GM04504 (cell line): Measurements from ENCODE around the gene NDUFB3.
A peak's percentile ranks its signal among the peaks of the same experiment; 100 is the strongest.
"Not testable (repeated sequence)": the region's sequence is repeated elsewhere in the genome, so short reads cannot be mapped to it uniquely, and the experiment has no call there.

Source experiments
- DNase-seq: peaks from one replicate; pipeline ENCODE4 v3.0.0-alpha.2; 2012; ENCODE audit warnings: low read depth

Gene NDUFB3

GRCh38 chr2:201071479-201072200 lies at the start of gene NDUFB3, which contains the start of gene HYCC2:
Gene NDUFB3, plus strand, starts transcription at chr2:201072001. Its CDS starts 6,882 bp downstream, at chr2:201078883.
Gene HYCC2, minus strand, starts transcription at chr2:201071671. Its CDS starts 47,662 bp downstream, at chr2:201024009.
- peak; percentile 87 for DNase-seq

GRCh38 chr2:201024518-201024917 lies 47.3 kb upstream of the NDUFB3 start:
- DNase-seq, result no peak

- not testable (repeated sequence) for DNase-seq
Observed at GRCh38 chr2:201034355-201034754, 37.4 kb upstream of the NDUFB3 start.

- not testable (repeated sequence) for DNase-seq
Observed at GRCh38 chr2:201038361-201038760, 33.4 kb upstream of the NDUFB3 start.

GRCh38 chr2:201038855-201039254 lies 32.9 kb upstream of the NDUFB3 start:
- DNase-seq, result no peak

- no peak for DNase-seq
Observed at GRCh38 chr2:201040867-201041628, 30.8 kb upstream of the NDUFB3 start.

GRCh38 chr2:201042451-201042850 lies 29.4 kb upstream of the NDUFB3 start:
- DNase-seq, result not testable (repeated sequence)

GRCh38 chr2:201043050-201043449 lies 28.8 kb upstream of the NDUFB3 start:
- not testable (repeated sequence) for DNase-seq

- DNase-seq, result no peak
Observed at GRCh38 chr2:201046881-201047280, 24.9 kb upstream of the NDUFB3 start.

- DNase-seq, result no peak
Observed at GRCh38 chr2:201049455-201049854, 22.3 kb upstream of the NDUFB3 start.

GRCh38 chr2:201057087-201057521 lies 14.7 kb upstream of the NDUFB3 start:
- no peak for DNase-seq

- no peak for DNase-seq
Observed at GRCh38 chr2:201057715-201058248, 14.0 kb upstream of the NDUFB3 start.

GRCh38 chr2:201058914-201059313 lies 12.9 kb upstream of the NDUFB3 start:
- DNase-seq, result no peak

- no peak for DNase-seq
Observed at GRCh38 chr2:201059961-201060755, 11.6 kb upstream of the NDUFB3 start.

- not testable (repeated sequence) for DNase-seq
Observed at GRCh38 chr2:201063516-201063915, 8.3 kb upstream of the NDUFB3 start.

- DNase-seq, result no peak
Observed at GRCh38 chr2:201064797-201065329, 6.9 kb upstream of the NDUFB3 start.

- DNase-seq, result no peak
Observed at GRCh38 chr2:201070948-201071478, 788 bp upstream of the NDUFB3 start.

- DNase-seq, result no peak
Observed at GRCh38 chr2:201072201-201072530, 365 bp downstream of the NDUFB3 start.

GRCh38 chr2:201073071-201073470 lies 1.3 kb downstream of the NDUFB3 start:
- no peak for DNase-seq

GRCh38 chr2:201074996-201075395 lies 3.2 kb downstream of the NDUFB3 start:
- no peak for DNase-seq

- no peak for DNase-seq
Observed at GRCh38 chr2:201084863-201085262, 13.1 kb downstream of the NDUFB3 start.

- DNase-seq, result no peak
Observed at GRCh38 chr2:201090574-201090973, 18.8 kb downstream of the NDUFB3 start.
